HepG2 (cell line): ENCODE results near the gene DLG2. TPM values are rescaled to one million over a fixed set of nuclear protein-coding genes. Genes with fewer than 3 reads are reported as not detected.

ENCODE experiments used
- ATAC-seq: fragments of 200-7000 bp; cut with Tn5 transposase; 3 replicates; pipeline ENCODE4 v1.9.1; 2020; ENCODE audit warnings: mild to moderate bottlenecking, moderate library complexity
- BruUV-seq: library from RNA; stranded (reverse); fragments of 400-500 nt; replicated peaks from 2 replicates; lab custom pipeline; 2021; lab: Mats Ljungman, UMichigan
- CTCF ChIA-PET: fragments of 300-600 bp; formaldehyde crosslinking; extraction: SDS; loops from one replicate; lab custom pipeline; 2021; ENCODE audit warnings: low total read pairs, inconsistent platforms, low intra/inter-chr PET ratio; lab: Yijun Ruan, JAX
- POLR2A ChIA-PET: fragments of 350-600 bp; sonication (Branson Sonifier 250); formaldehyde crosslinking; loops from one replicate; lab custom pipeline; 2020; ENCODE audit warnings: antibody characterized with exemption, inconsistent platforms; lab: Yijun Ruan, JAX
- DNase-seq: peaks from one replicate; pipeline ENCODE4 v3.0.0-alpha.2; 2015; ENCODE audit warnings: low spot score
- FAIRE-seq: peaks from 3 replicates; lab custom pipeline; 2011; peaks lifted over from hg19 to GRCh38; lab: Jason Lieb, UNC
- H2AFZ ChIP-seq: one replicate; pipeline ENCODE4 v1.6.1; 2011; ENCODE audit warnings: low read length, inconsistent platforms
- H3K27ac ChIP-seq: fragments of 300-600 bp; 3 replicates; pipeline ENCODE4 v1.8.0; 2011; ENCODE audit warnings: mixed run types, mild to moderate bottlenecking, mixed read lengths, low read length, inconsistent platforms; ENCODE audit not compliant: insufficient read depth; ENCODE audit errors: extremely low read length
- H3K27me3 ChIP-seq, 2 experiments: fragments of 200-600 bp in 1 of 2; 2 replicates in 1 of 2; 3 replicates in 1 of 2; pipeline versions ENCODE4 v1.6.0 to v1.8.0; 2011; ENCODE audit warnings: low read length in 2 of 2, mild to moderate bottlenecking in 2 of 2, moderate library complexity in 2 of 2, inconsistent platforms in 1 of 2; ENCODE audit not compliant: insufficient read depth in 2 of 2, control insufficient read depth in 1 of 2
- H3K36me3 ChIP-seq, 2 experiments: fragments of 200-600 bp in 1 of 2; replicated peaks in 1 of 2; 2 replicates in 1 of 2; 3 replicates in 1 of 2; pipeline versions ENCODE4 v1.5.1 to v1.8.0; 2011; ENCODE audit warnings: low read length in 2 of 2, inconsistent platforms in 1 of 2; ENCODE audit not compliant: insufficient read depth in 2 of 2, control insufficient read depth in 1 of 2
- H3K4me1 ChIP-seq: 2 replicates; pipeline ENCODE4 v1.5.1; 2012; ENCODE audit warnings: low read length, inconsistent platforms; ENCODE audit not compliant: insufficient read depth
- H3K4me2 ChIP-seq: 2 replicates; pipeline ENCODE4 v1.6.0; 2011; ENCODE audit warnings: low read depth, low read length, inconsistent platforms
- H3K4me3 ChIP-seq, 3 experiments: fragments of 200-600 bp in 1 of 3; sonication (generic), shearing (Covaris generic) in 1 of 3; replicated peaks in 1 of 3; 2 replicates each; pipeline ENCODE4 v1.5.1; 2011 to 2016; ENCODE audit warnings: low read length in 3 of 3, inconsistent platforms in 2 of 3, low read depth in 2 of 3, mild to moderate bottlenecking in 2 of 3, control low read depth in 1 of 3, mixed read lengths in 1 of 3; ENCODE audit not compliant: insufficient read depth in 1 of 3
- H3K79me2 ChIP-seq: one replicate; pipeline ENCODE4 v1.6.1; 2011; ENCODE audit warnings: low read length, inconsistent platforms; ENCODE audit not compliant: insufficient read depth
- H3K9ac ChIP-seq: 2 replicates; pipeline ENCODE4 v1.6.0; 2011; ENCODE audit warnings: mild to moderate bottlenecking, low read depth, low read length, inconsistent platforms; ENCODE audit not compliant: insufficient read depth
- H3K9me3 ChIP-seq: 2 replicates; pipeline ENCODE4 v1.5.1; 2012; ENCODE audit warnings: mild to moderate bottlenecking, low read length
- H4K20me1 ChIP-seq: 2 replicates; pipeline ENCODE4 v1.6.0; 2011; ENCODE audit warnings: inconsistent platforms, mild to moderate bottlenecking, low read length, moderate library complexity; ENCODE audit not compliant: insufficient read depth
- HDAC6 ChIP-seq: fragments of 200-600 bp; sonication (generic); IDR thresholded peaks from 2 replicates; pipeline ENCODE4 v1.7.0; 2017; ENCODE audit warnings: mild to moderate bottlenecking, antibody characterized with exemption, low read length, low read depth
- HNF4G ChIP-seq, 2 experiments: sonication (generic) in 1 of 2; formaldehyde crosslinking in 1 of 2; IDR thresholded peaks; 2 replicates each; pipeline versions ENCODE4 v1.4.0 to v1.6.1; 2011 to 2020; ENCODE audit warnings: borderline replicate concordance in 2 of 2, low read depth in 2 of 2, mild to moderate bottlenecking in 2 of 2, low read length in 1 of 2, missing genetic modification reagents in 1 of 2, moderate library complexity in 1 of 2
- JUN ChIP-seq: sonication (generic); formaldehyde crosslinking; IDR thresholded peaks from 2 replicates; pipeline ENCODE4 v1.4.0; 2020; ENCODE audit warnings: mild to moderate bottlenecking, missing genetic modification reagents
- KDM1A ChIP-seq: IDR thresholded peaks from 2 replicates; pipeline ENCODE4 v1.6.1; 2016; ENCODE audit warnings: missing compliant biosample characterization
- MAFF ChIP-seq: IDR thresholded peaks from 2 replicates; pipeline ENCODE4 v1.6.1; 2011; ENCODE audit warnings: low read depth, low read length, improper control_type of control experiment
- MAFK ChIP-seq, 2 experiments: IDR thresholded peaks in 1 of 2; conservative IDR thresholded peaks in 1 of 2; 2 replicates each; pipeline ENCODE4 v1.6.1; 2011; ENCODE audit warnings: improper control_type of control experiment in 2 of 2, low read length in 2 of 2
- STAG1 ChIP-seq: sonication (generic); formaldehyde crosslinking; IDR thresholded peaks from 2 replicates; pipeline ENCODE4 v1.4.0; 2020; ENCODE audit warnings: missing genetic modification reagents
- TEAD3 ChIP-seq: optimal IDR thresholded peaks from 2 replicates; pipeline ENCODE3; 2016; ENCODE audit warnings: borderline replicate concordance
- ZNF20 ChIP-seq: sonication (generic); formaldehyde crosslinking; IDR thresholded peaks from 2 replicates; pipeline ENCODE4 v1.4.0; 2020; ENCODE audit warnings: mild to moderate bottlenecking, moderate library complexity, missing genetic modification reagents
- ZNF597 ChIP-seq: sonication (generic); formaldehyde crosslinking; IDR thresholded peaks from 2 replicates; pipeline ENCODE4 v1.5.0; 2020; ENCODE audit warnings: missing genetic modification reagents
- ZNF883 ChIP-seq: sonication (generic); formaldehyde crosslinking; IDR thresholded peaks from 2 replicates; pipeline ENCODE4 v1.5.1; 2020; ENCODE audit warnings: mild to moderate bottlenecking, missing genetic modification reagents; ENCODE audit errors: not compliant biosample characterization
- WGBS: methylation state at CpG from one replicate; pipeline ENCODE4 v1.1.6; 2017; ENCODE audit warnings: low lambda C conversion rate; 5-methylcytosine and 5-hydroxymethylcytosine counted together
- in situ Hi-C: cut with HindIII; loops from 2 replicates; pipeline ENCODE4 v1.10.0; 2017; ENCODE audit warnings: low pct_unique_long_range_greater_than_20kb; ENCODE audit not compliant: extremely low pct_ligation_motif_present
- intact Hi-C: fragments of 100-400 bp; cut with micrococcal nuclease; formaldehyde crosslinking; loops from one replicate; pipeline ENCODE4 v1.10.0; 2022; ENCODE audit not compliant: unreplicated experiment
- polyA plus RNA-seq, 8 experiments: library from polyadenylated mRNA; depleted of rRNA in 3 of 8; stranded (reverse) in 7 of 8; unstranded in 1 of 8; fragments of >200 nt; fragmentation: Illumina TruSeq in 4 of 8; extraction: Trizol in 4 of 8; gene quantifications; 2 replicates each; pipeline versions ENCODE4 v1.2.1 to v1.2.3, GENCODE V29; 2011 to 2016; ENCODE audit warnings: low read depth in 4 of 8, missing spikeins in 1 of 8, mixed read lengths in 1 of 8; ENCODE audit not compliant: insufficient read depth in 1 of 8
- total RNA-seq, 5 experiments: library from RNA; depleted of rRNA; stranded (reverse); fragments of >200 nt; fragmentation: Illumina TruSeq; extraction: Trizol; gene quantifications; 2 replicates each; pipeline ENCODE4 v1.2.3, GENCODE V29; 2016; ENCODE audit warnings: low read depth in 1 of 5
- TF ChIP-seq, protein P1 (sequence below): conservative IDR thresholded peaks from 2 replicates; pipeline ENCODE4 v1.6.1; 2018; ENCODE audit warnings: missing genetic modification reagents

Gene DLG2
- total and polyA plus RNA-seq, 2 of the 13 experiments (the other 11 are each of a cell fraction or from before 2014, with no cell fraction given): 0.46 to 1.0 TPM

DNA sequence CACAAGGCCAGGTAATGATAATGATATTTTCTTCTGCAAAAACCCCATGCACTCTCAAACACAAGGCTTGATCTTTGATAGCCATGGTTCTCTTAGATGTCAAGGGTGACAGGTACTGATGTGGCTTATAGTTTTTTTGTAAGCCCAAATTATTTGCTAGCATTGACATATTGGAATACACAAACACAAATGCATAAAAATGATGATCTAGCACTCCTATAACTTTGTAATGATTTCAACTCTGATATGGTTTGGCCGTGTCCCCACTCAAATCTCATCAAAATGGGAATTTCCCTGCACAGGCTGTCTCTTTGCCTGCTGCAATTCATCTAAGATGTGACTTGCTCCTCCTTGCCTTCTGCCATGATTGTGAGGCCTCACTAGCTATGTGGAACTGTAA lies 1768.5 kb downstream of the DLG2 start:
- Histone ChIP-seq H3K36me3 (no peaks in the 10 kb centered on the region), H3K27ac (no peak overlapping the region), H4K20me1 (no peaks in the 10 kb centered on the region), H3K4me2 (no peak overlapping the region), H3K4me1 (peaks cover 8% of the 10 kb centered on the region), H3K79me2 (no peaks in the 10 kb centered on the region), H3K4me3 (no peak overlapping the region), H2AFZ (no peak overlapping the region), H3K9me3 (peaks cover 33% of the 10 kb centered on the region), H3K27me3 (no peaks in the 10 kb centered on the region), H3K9ac (no peak overlapping the region)
- ChIA-PET CTCF (no interaction called here), POLR2A (no interaction called here)
- 20% methylated on average over 1 of the region's 1 CpG for WGBS
- DNase-seq (no peak), ATAC-seq (no peak), FAIRE-seq (no peak)
- intact Hi-C loops: no loop called here
- in situ Hi-C loops: no loop called here
- BruUV-seq: no TSS peak
- TF ChIP-seq KDM1A (CRISPR knock-in tag): no peak
- TF ChIP-seq HDAC6: no peak
- peak in 1 of 2 experiments; percentile 67; a peak in 3 of 4 replicates for TF ChIP-seq MAFK (conservative IDR thresholded peaks at IDR 0.05 in 1 of 2, IDR thresholded peaks at IDR 0.05 in 1 of 2; ENCODE audit: low read length in 2 of 2)
- TF ChIP-seq TEAD3: no peak
- TF ChIP-seq MAFF: peak; percentile 56; the same call in 1 of the 2 replicates

DNA sequence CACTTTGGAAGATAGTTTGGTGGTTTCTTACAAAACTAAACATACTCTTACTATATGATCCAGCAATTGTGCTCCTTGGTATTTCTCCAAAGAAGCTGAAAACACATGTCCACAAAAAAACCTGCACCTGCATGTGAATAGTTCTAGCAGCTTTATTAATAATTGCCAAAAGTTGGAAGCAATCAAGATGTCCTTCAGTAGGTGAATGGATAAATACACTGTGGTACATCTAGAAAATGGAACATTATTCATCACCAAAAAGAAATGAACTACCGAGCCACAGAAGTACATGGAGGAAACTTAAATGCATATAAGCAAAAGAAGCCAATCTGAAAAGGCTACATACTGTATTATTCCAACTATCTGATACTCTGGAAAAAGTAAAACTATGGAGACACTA lies 1771.9 kb downstream of the DLG2 start:
- in situ Hi-C loops: no loop called here
- Histone ChIP-seq H3K4me1 (peaks cover 43% of the 10 kb centered on the region), H3K27me3 (no peaks in the 10 kb centered on the region), H3K27ac (no peak overlapping the region), H3K9ac (no peak overlapping the region), H3K4me2 (no peak overlapping the region)
- WGBS: 100% methylated on average over 1 of the region's 1 CpG
- no peak for ATAC-seq
- TF ChIP-seq ZNF883 (CRISPR knock-in tag) (no peak), STAG1 (CRISPR knock-in tag) (no peak), JUN (CRISPR knock-in tag) (no peak), HNF4G (IDR thresholded peaks at IDR 0.05; ENCODE audit: borderline replicate concordance, low read depth, low read length) (no peak), HNF4G (CRISPR knock-in tag; IDR thresholded peaks at IDR 0.05; ENCODE audit: borderline replicate concordance, low read depth) (no peak), ZNF20 (no peak), ZNF597 (CRISPR knock-in tag) (no peak)
- TF ChIP-seq, protein P1, sequence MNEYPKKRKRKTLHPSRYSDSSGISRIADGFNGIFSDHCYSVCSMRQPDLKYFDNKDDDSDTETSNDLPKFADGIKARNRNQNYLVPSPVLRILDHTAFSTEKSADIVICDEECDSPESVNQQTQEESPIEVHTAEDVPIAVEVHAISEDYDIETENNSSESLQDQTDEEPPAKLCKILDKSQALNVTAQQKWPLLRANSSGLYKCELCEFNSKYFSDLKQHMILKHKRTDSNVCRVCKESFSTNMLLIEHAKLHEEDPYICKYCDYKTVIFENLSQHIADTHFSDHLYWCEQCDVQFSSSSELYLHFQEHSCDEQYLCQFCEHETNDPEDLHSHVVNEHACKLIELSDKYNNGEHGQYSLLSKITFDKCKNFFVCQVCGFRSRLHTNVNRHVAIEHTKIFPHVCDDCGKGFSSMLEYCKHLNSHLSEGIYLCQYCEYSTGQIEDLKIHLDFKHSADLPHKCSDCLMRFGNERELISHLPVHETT: no peak
- TF ChIP-seq, all 625 proteins: peak for 0
- intact Hi-C loops: no loop called here
- FAIRE-seq (no peak), DNase-seq (no peak)
- no TSS peak for BruUV-seq
- ChIA-PET CTCF (no interaction called here), POLR2A (no interaction called here)
- H3K4me3 ChIP-seq: no peak overlapping the region
- H3K9me3 ChIP-seq: peaks cover 24% of the 10 kb centered on the region
- H4K20me1 ChIP-seq: no peaks in the 10 kb centered on the region
- no peak overlapping the region for H2AFZ ChIP-seq
- no peaks in the 10 kb centered on the region for H3K36me3 ChIP-seq
- no peaks in the 10 kb centered on the region for H3K79me2 ChIP-seq
